GM21360 (cell line): Measurements from ENCODE around the gene PRKAR1B.

Source experiments
- ATAC-seq: cut with Tn5 transposase; IDR thresholded peaks from one replicate; pipeline ENCODE4 v1.9.1; 2021; ENCODE audit warnings: mild to moderate bottlenecking, moderate library complexity; ENCODE audit not compliant: unreplicated experiment

Gene PRKAR1B

DNA sequence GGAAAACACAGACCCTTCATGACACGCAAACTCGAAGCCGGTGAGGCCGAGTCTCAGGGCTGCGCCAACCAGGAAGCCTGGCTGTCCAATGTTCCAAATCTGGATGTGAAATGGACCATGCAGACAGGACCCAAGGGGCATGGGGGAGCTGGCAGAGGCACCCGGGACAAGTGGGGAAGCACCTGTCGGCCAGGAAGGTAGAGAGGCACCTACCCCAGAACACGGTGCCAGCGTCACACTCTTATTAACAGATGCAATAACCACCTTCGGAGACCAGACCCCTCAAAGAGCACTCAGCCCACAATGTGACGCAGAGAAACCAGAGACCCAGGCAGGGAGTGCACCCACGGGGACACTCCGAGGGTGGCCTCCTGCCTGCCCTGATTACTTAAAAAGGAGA lies 119.1 kb downstream of the PRKAR1B start:
- no peak for ATAC-seq

DNA sequence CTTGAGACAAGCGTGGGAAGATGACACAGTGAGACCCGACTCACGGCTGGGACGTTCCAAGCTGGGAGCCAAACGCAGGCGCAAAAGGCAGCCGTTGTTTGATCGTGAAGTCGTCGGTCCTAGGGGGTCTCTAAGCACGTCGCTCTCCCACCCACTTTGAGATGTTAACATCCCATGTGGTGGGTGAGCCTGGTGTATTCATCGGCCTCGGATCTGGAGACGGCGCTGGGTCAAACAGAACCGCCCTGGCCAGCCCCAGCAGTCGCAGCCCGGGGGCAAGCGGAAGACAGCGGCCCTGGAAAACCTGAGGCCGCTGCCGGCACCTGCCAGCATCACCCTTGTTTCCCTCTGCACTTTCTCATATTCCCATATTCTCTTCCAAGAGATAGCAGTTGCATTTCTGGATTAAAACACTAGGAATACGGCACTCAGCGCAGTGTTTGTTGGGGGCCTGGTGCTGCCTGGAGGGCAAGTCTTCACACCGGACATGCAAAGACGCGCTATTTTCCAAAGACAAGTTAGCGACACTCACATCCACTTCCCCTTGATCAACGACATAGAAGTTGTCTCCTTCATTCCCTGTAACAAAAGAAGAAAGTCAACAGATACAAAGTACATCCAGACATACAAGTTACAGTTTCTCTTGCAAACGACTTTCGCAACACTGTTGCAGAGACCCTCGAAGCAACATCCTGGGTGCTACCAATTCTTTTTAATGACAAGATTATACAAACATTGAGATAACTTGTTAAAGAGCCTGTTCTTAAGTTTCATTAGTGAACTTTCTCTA lies 121.2 kb downstream of the PRKAR1B start:
- ATAC-seq: no peak

DNA sequence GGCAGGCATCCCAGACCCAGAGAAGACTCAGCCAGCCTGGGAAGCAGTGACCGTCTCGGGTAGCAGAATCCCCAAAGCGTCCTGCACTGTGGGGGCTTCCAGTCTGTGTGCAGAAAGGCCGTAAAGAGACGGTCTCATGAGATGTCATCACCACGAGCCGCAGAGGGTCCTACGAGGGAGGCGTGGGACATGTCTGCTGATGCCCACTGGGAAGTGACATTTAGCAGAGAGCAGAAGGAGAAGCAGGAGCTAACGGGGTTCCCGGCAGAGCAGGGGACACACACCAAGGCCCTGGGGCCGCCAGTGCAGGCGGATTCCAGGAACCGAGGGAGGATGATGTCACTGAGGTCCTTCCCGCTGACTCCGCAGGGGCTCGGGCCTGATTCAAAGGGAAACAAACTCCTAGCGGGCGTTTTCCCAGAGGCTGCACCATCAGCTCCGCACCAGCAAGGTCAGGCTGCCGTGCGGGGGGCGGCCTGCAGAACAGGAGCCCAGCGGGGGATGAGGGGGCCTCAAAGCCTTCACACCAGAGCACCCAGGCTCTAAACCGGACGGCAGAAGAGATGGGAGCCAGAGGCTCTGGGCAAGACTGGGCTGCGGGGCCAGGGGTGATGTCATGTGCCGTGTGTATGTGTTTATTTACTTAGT lies 122.1 kb downstream of the PRKAR1B start:
- no peak for ATAC-seq

DNA sequence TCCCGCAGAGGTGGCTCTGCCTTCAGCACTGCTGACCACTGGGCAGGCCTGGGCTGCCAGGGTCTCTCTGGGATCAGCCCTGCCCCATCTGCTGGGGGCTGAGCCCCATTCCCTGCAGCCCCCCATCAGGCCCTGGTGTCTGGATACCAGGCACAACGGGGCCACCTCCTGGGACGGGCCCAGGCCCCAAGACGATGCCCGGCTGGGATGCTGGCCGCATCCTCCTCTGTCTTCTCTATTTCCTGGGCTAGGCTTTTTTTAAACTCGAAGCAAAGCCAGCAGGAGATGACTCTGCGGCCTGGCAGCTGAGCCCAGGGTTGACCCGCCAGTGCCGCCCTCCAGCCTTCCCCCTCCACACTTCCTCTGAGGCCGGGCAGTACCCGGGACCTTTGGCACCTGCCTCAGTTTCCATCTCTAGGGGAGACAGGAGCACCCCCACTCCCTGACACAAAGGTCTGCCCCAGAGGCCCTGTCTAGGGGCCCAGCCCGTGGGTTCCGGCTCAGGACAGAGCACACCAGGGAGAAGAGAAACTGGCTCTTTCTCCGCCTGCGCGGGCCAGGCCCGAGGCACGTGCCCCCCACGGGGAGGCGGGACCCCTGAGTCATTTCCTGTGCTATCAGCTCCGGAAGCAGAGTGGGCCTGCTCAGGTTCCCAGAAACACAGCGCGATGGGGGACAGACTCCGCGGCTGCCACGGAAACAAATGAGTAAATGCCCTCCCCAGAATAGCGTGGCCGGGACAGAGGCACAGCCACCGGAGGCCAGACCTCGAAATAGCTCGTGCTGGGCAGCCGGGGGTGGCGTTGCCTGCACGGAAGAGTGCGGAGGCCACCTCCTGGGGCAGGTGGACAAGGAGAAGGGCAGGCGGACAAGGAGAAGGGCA lies 122.8 kb downstream of the PRKAR1B start:
- peak; percentile 65 for ATAC-seq

DNA sequence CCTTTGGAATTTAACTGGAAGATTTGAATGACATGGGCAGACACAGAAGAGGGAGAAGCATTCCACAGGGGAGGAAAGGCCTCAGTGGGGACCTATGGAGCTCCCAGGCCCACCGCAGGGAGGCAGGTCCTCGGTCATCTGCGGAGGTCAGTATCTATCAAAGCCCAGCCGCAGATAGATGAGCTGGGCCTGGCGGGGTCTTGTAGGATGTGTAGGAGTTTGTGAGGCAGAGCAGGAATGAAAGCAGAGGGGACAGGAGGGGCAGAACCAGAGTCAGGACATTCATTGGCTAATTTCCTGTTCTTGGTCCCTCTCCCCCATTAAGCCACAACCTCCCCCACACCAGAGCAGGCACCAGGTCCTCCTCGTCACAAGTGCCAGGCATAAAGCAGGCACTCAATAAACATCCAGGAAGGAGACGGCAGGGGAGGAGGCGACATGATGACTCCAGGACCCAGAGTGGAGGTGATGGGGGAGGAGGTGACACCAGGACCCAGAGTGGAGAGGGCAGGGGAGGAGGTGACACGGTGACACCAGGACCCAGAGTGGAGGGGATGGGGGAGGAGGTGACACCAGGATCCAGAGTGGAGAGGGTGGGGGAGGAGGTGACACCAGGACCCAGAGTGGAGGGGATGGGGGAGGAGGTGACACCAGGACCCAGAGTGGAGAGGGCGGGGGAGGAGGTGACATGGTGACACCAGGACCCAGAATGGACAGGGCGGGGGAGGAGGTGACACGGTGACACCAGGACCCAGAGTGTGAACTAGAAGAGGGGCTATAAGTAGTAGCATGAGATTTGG lies 123.7 kb downstream of the PRKAR1B start:
- peak; percentile 1 for ATAC-seq

DNA sequence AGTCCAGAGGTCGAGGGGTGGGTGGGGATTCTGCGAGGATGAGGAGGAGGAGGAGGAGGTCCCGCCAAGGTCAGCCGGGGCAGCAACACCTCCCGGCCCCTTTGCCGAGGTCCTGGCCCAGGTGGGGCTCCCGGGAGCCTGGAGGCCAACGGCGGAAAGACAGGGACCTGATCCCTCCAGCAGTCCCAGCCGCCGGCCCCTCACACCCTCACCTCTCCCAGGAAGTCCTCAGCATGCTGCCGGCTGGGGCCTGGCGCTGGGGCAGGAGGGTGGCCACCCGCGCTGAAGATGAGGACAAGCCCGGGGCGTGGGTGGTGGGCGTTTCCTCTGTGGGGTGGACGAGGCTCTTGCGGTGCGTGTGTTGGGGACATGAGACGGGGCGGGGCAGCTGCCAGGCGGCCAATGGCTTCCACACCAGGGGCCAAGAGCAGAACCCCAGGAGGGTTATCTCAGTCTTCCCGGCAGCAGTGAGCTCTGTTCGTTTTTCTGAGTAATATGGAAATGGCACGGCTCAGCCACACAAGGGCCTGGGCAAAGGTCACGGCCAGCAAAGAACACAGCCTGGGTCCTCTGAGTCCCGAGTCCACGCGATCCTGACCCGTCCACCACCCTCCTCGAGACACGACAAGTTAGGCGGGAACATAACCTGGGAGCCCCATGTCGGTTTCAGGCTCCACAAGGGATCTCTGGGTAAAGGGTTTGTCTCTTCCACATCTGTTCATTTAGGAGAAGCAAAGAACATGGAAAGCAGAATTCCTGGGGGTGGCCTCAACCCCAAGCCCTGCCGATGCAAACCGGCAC lies 124.5 kb downstream of the PRKAR1B start:
- no peak for ATAC-seq

DNA sequence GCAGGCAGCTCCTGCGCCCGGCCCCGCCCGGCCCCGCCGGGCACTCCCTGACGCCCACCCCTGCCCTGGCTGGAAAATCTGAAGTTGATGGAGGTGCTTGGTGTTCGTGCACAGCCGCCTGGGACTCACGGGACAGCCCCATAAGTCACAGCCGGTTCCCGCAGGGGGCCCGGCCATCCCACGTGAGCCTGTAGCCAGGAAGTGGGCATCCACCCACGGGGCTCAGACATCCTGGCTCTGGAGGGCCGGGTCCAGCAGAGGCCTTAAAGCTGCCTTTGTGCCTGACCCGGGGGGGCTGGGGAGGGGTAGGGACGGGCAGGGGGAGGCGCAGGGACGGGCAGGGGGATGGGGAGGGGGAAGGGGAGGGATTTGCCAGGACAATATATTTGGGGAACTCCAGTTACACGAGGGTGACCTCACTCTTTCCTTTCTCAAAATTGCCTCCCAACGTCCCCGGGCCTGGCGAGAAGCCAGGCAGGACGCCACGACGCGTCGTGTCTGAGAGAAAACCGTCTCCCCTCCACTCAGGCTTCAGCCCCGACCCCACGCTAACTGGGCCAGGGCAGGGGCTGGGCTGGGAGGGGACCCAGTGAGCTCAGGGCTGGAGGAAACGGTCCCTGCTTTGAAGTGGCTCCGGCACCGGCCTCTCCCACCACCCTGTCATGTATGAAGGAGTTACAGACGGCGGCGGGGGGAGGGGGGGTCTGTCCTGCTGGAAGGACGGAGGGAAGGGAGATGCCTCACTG lies 125.3 kb downstream of the PRKAR1B start:
- no peak for ATAC-seq

DNA sequence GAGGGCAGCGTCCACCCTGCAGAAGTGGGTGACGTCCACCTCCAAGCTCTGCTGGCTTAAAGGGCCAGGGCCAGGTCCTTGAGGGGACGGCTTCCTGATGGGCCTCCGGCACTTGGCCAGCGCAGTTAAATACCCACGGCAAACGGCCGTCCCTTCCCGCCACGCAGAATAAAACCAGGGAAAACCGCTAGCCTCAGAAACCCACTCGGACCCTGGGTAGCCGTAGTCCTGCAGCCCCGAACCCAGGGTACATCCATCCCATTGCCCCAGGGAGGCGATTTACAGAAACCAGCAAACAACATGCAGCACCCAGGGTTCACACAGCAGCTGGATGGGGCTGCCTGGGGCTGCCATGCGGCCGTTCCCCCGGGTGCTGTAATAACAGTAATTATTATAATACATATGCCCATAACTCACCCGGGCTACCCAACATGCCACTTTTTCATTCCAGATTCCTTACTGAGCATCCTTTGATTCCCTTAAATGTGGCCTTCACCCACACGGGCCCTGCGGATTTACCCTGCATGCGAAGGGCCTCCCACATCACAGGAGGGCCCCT lies 126.0 kb downstream of the PRKAR1B start:
- no peak for ATAC-seq

DNA sequence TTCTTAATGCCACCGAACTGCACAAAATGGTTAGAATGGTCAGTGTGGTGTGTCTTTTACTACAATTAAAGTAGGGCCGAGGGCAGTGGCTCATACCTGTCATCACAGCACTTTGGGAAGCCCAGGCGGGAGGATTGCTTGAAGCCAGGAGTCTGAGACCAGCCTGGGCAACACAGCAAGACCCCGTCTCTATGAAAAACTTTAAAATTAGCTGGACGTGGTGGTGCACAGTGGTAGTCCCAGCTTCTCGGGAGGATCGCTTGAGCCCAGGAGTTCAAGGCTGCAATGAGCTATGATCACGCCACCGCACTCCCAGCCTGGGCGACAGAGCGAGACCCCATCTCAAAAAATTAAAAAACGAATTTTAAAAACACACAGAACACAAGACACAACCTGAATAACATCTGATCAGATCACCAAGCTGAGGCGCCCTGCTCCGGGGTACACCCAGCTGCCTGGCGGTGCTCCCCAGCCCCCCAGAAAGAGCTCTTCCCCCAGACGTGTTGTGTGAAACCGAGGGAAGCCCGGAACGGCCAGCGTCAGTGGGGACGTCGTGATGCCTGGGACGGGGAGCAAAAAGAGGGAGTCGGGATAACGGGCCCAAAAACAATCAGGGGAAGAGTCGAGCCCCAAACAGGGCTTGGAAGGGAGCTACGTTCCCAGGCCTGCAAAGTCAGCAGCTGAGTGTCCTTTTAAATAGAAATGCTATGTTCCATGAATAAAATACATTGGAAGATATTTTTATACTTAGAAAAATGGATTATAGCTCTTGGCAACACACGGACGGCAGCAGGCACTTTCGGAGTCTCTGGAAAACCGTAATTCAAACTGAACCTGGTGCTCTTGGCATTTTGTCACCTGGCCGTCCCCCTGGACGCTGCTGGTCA lies 126.7 kb downstream of the PRKAR1B start:
- no peak for ATAC-seq

DNA sequence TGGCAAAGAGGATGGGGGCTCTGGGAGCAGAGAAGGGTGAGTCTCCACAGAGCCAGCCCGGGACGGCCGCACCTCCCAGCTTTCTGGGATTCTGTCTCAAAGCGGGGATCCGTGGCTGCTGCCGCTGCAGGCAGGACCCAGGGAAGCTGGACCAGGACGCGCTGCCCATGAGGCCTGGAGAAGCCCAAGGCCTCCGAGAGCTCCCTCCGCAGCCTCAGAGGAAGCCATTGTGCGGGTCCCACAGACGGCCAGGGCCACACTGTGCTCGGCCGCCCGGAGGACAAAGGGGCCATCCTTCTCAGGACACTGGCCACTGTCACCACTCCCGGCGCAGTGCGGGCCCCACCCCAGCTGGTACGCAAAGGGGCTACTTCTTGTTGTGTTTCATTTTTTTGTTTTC lies 128.2 kb downstream of the PRKAR1B start:
- ATAC-seq: no peak

DNA sequence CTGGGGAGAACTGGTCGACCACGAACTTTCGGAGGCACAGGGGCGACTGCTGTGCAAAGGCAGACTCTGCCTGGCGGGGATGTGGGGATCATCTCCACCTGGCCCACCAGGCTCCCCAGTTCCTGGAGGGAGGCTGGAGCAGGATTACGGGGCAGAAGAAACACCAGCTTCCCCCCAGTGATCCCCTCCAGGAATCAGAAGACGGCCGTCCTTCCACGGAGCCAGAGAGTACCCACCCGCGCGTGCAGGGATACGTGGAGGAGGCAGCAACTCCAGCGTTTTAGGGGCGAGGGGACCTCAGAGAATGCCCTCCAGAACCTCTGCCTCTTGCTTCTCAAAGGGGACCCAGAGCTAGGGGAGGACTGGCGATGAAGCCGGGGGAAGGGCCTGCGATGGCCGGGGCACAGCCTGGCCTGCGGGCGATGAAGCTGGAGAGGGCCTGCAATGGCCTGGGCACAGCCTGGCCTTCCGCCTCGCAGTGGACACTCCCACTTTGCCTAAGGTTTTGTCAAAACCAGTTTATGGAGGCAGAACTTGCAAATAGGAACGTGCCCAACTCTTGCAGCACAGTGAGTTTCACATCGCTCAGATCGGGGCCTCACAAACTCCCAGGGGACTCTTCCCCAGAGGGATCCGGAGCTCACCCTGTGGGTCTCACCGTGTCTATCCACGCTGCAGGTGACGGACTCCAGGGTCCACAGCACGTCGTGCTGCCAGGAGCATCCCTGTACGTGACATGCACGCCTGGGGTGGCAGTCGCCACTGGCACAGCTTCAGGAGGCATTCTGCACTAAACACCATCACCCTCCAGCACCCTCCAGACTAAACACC lies 129.5 kb downstream of the PRKAR1B start:
- no peak for ATAC-seq

DNA sequence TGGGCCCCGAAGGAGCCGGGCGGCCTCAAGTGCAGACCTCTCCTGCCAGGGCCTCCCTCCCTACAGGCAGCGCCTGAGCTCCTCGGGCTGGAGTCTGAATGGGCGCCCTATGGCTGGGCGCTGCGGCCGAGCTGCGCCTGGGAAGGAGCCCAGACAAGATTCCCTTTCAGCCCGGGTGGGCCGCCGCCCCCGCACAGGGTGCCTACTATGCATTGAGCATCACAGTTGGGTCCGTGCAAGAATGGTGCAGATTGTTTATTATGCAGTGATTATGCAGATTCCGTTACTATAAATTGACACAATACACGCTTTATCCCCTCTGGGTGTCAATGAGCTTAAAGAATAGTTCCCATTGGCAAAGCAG lies 130.3 kb downstream of the PRKAR1B start:
- no peak for ATAC-seq

DNA sequence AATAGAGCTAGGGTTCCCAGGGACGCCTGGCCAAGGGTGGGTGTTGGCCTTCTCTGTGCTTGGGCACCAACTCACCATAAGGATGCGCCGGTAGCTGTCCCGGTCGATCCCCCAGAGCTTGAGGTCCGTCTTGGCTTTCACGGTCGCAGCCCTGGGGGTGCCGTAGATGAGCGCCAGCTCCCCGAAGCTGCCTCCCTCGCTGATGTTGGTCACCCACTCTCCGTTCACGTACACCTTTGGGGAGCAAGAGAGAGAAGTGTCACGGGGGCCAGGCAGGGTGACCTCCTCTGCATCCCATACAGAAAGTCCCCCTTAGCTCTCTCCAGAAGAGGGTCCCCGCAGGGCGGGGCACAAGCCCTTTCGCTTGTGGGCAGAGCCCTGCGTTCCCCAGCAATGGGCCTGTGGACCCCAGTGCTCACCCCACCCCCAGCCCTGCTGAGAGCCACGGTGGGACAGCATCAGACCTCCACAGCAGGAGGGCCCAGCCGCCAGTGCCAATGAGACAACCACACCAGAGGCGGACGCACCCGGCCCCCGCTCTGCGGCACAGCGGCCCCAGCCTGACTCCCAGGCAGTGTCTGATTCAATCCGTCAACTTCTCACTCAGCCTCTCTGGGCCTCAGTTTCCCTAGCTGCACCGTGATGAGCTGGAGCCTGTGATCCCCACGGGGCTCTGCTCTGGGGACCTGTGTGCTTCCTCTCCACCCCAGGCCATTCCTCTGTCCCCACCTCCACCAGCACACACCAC lies 130.8 kb downstream of the PRKAR1B start:
- ATAC-seq: no peak

DNA sequence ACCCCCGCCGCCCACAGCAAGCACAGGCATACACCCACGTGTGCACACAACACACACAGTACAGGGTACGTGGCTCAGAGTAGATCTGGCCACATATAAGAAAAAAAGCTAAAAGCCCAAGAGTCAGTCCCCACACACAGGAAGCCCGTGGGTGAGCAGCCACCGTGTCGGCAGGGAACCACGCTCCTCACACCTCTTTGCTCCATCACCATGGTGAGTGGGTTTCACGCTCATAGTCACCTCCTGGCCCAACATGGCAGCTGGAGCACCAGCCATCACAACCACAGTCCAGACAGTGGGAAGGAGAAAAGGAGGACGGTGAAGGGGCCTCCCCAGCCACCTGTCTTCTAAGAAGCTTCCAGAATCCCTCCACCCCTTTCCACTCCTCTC lies 131.5 kb downstream of the PRKAR1B start:
- no peak for ATAC-seq

DNA sequence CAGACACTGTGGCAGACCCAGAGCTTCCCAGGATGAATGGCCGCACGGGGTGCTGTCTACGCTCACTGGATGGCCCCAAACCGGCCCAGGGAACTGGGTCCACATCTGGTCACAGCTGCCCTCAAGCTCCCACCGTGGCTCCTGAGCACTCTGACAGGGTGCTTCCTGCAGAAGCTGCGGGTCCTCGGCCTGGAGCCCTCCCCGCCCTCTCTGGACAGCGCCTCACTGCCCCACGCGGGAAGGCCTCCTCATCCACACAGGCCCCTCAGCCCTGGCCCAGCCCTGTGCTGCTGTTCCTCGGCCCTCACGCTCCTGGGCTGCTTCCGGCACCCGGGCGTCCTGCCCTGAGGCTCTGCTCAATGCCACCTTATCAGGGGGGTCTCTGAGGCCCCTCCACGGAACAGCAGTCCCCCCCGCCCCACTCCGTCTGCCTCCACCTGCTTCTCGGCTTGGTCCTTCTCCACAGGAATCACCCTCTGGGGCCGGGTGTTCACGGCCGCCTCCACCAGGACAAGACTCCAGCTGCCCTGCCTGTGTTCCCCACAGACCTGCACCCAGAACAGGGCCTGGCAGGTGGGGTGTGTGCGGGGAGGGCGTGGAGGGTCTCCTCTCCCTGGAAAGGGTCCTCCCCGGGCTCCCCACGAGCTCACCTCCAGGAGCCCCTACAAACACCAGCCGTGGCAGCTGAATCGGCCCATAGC lies 132.0 kb downstream of the PRKAR1B start:
- ATAC-seq: no peak
